ENCODE measurements around the gene NKAIN2. TPM values are rescaled to one million over a fixed set of nuclear protein-coding genes. Genes with fewer than 3 reads are reported as not detected.
"Not testable (repeated sequence)": the region's sequence is repeated elsewhere in the genome, so short reads cannot be mapped to it uniquely, and the experiment has no call there.

NKAIN2 gene
- total RNA-seq, 1 experiment from 2014 or later = not detected

DNA sequence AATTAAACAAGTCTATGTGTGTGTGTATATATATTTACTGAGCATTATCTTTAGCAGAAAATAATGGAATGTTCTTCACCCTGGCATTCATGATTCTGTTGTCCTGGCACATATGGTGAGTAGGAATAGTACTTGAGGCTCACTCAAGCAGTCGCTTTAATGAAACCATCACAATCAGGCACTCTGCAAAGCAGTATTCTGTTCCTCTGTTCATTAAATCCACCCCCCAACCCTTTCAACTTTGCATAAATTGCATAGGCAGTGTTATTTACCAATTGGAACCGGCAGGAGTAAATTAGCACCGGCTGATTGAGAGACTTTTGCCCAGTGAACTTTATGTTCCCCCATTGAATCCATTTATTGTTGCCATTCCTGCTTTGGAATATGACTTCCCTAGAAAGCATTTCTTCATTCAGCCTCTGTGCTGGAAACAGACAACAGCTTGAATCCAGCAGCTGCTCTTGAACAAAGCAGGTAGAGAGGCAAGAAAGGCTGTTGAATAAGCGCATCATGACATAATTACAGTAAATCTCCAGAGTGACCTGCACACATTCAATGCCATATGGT lies 890.6 kb downstream of the NKAIN2 start:
- Mint-ChIP-seq H3K9me3 (ENCODE audit: low read depth, unreplicated experiment) (no peaks in the 10 kb centered on the region), H3K4me1 (ENCODE audit: low read depth, unreplicated experiment) (no peaks in the 10 kb centered on the region), H3K36me3 (ENCODE audit: insufficient read depth, unreplicated experiment) (no peaks in the 10 kb centered on the region), H3K4me3 (ENCODE audit: low read depth, unreplicated experiment) (no peak overlapping the region), H3K27me3 (ENCODE audit: unreplicated experiment) (no peaks in the 10 kb centered on the region), H3K27ac (ENCODE audit: unreplicated experiment) (no peak overlapping the region)
- intact Hi-C loops (cut with micrococcal nuclease; ENCODE audit: unreplicated experiment) = no loop called here
- TF ChIP-seq, protein P1, sequence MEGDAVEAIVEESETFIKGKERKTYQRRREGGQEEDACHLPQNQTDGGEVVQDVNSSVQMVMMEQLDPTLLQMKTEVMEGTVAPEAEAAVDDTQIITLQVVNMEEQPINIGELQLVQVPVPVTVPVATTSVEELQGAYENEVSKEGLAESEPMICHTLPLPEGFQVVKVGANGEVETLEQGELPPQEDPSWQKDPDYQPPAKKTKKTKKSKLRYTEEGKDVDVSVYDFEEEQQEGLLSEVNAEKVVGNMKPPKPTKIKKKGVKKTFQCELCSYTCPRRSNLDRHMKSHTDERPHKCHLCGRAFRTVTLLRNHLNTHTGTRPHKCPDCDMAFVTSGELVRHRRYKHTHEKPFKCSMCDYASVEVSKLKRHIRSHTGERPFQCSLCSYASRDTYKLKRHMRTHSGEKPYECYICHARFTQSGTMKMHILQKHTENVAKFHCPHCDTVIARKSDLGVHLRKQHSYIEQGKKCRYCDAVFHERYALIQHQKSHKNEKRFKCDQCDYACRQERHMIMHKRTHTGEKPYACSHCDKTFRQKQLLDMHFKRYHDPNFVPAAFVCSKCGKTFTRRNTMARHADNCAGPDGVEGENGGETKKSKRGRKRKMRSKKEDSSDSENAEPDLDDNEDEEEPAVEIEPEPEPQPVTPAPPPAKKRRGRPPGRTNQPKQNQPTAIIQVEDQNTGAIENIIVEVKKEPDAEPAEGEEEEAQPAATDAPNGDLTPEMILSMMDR (IDR thresholded peaks at IDR 0.05; ENCODE audit: unreplicated experiment) = no peak
- BruUV-seq (replicated peaks) = no TSS peak
- no peak for DNase-seq
- CTCF ChIA-PET = no interaction called here

DNA sequence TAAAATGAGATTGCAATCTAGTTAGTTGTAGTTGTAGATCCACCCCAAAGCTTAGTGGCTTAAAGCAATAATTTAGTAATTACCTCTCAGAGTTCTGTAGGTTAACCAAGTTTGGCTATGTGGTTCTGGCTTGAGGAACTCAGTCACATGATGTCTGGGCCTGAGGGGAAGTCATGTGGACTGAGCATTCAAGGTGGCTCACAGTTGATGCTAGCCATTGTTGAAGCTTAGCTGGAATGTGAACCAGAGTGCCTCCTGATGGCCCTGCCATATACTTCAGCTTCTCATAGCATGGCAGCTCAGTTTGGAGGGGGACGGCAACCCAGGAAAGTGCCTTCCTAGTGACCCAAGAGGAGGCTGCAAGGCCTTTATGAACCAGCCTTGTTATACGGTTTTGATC lies 895.4 kb downstream of the NKAIN2 start:
- no peaks in the 10 kb centered on the region for H3K9me3 Mint-ChIP-seq (ENCODE audit: low read depth, unreplicated experiment)
- H3K27me3 Mint-ChIP-seq (ENCODE audit: unreplicated experiment) = no peaks in the 10 kb centered on the region
- H3K4me1 Mint-ChIP-seq (ENCODE audit: low read depth, unreplicated experiment) = no peaks in the 10 kb centered on the region
- no peak overlapping the region for H3K27ac Mint-ChIP-seq (ENCODE audit: unreplicated experiment)
- TF ChIP-seq, protein P1 (IDR thresholded peaks at IDR 0.05; ENCODE audit: unreplicated experiment) = no peak
- no TSS peak for BruUV-seq (replicated peaks)
- no peak for DNase-seq
- H3K4me3 Mint-ChIP-seq (ENCODE audit: low read depth, unreplicated experiment) = no peak overlapping the region
- CTCF ChIA-PET = no interaction called here
- no peaks in the 10 kb centered on the region for H3K36me3 Mint-ChIP-seq (ENCODE audit: insufficient read depth, unreplicated experiment)
- intact Hi-C loops (cut with micrococcal nuclease; ENCODE audit: unreplicated experiment) = no loop called here

DNA sequence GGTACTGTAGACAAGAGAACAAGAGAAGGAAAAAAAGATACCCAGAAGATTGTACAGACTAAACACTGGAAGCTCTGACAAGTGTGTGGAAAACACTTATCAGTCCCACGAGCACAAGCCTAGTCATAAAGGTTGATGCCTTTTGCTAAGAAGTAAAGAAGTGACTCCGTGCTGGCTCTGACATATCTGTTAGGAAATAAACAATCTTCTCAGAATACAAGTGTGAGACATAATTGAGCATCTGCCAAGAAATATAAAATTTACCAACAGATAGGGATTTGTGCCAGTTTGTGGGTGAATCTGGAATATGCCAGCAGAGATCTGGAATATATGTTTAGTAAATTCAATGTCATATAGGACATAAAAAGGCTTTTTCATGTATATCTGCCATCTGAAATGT lies 899.9 kb downstream of the NKAIN2 start:
- H3K4me1 Mint-ChIP-seq (ENCODE audit: low read depth, unreplicated experiment) = no peaks in the 10 kb centered on the region
- no peak for DNase-seq
- no peak overlapping the region for H3K4me3 Mint-ChIP-seq (ENCODE audit: low read depth, unreplicated experiment)
- TF ChIP-seq, protein P1 (IDR thresholded peaks at IDR 0.05; ENCODE audit: unreplicated experiment) = no peak
- BruUV-seq (replicated peaks) = no TSS peak
- CTCF ChIA-PET = no interaction called here
- H3K27ac Mint-ChIP-seq (ENCODE audit: unreplicated experiment) = no peak overlapping the region
- intact Hi-C loops (cut with micrococcal nuclease; ENCODE audit: unreplicated experiment) = loop anchor here (5.0 kb wide), 1 partner anchor 654 kb away; no protein-coding TSS in a partner anchor
- H3K36me3 Mint-ChIP-seq (ENCODE audit: insufficient read depth, unreplicated experiment) = no peaks in the 10 kb centered on the region
- H3K27me3 Mint-ChIP-seq (ENCODE audit: unreplicated experiment) = no peaks in the 10 kb centered on the region
- H3K9me3 Mint-ChIP-seq (ENCODE audit: low read depth, unreplicated experiment) = no peaks in the 10 kb centered on the region

DNA sequence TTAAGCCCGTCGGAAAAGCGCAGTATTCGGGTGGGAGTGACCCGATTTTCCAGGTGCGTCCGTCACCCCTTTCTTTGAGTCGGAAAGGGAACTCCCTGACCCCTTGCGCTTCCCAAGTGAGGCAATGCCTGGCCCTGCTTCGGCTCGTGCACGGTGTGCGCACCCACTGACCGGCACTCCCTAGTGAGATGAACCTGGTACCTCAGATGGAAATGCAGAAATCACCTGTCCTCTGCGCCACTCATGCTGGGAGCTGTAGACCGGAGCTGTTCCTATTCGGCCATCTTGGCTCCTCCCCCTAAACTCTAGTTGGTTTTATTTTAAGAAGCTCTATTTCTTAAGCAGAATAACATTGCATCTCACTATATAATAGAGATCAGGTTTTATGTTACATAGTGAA lies 908.9 kb downstream of the NKAIN2 start:
- DNase-seq; H3K27me3 Mint-ChIP-seq (ENCODE audit: unreplicated experiment); intact Hi-C loops (cut with micrococcal nuclease; ENCODE audit: unreplicated experiment); H3K9me3 Mint-ChIP-seq (ENCODE audit: low read depth, unreplicated experiment); H3K4me1 Mint-ChIP-seq (ENCODE audit: low read depth, unreplicated experiment); H3K27ac Mint-ChIP-seq (ENCODE audit: unreplicated experiment); H3K36me3 Mint-ChIP-seq (ENCODE audit: insufficient read depth, unreplicated experiment); BruUV-seq (replicated peaks); H3K4me3 Mint-ChIP-seq (ENCODE audit: low read depth, unreplicated experiment); CTCF ChIA-PET: not testable (repeated sequence)

DNA sequence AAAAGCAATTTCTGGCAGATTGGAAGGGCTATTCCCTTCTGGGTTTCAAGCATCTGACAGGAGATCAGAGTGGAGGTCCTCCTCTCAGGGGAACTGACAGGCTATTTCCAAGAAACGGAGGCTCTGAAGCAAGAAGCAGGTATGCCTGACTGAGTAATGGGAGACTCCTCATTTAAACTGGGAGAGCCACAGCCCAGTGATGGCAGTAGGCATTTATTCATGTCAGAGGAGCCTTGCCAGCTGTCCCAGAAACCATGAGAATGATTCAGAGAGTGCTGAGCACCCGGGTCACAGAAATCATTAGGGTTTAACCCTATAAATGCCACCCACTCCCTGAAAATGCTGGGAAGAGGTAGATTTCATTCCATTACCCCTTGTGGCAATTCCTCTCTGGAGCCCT lies 911.1 kb downstream of the NKAIN2 start:
- no TSS peak for BruUV-seq (replicated peaks)
- TF ChIP-seq, protein P1 (IDR thresholded peaks at IDR 0.05; ENCODE audit: unreplicated experiment) = no peak
- Mint-ChIP-seq H3K27ac (ENCODE audit: unreplicated experiment) (no peak overlapping the region), H3K36me3 (ENCODE audit: insufficient read depth, unreplicated experiment) (no peaks in the 10 kb centered on the region), H3K9me3 (ENCODE audit: low read depth, unreplicated experiment) (no peaks in the 10 kb centered on the region), H3K27me3 (ENCODE audit: unreplicated experiment) (no peaks in the 10 kb centered on the region), H3K4me1 (ENCODE audit: low read depth, unreplicated experiment) (no peaks in the 10 kb centered on the region), H3K4me3 (ENCODE audit: low read depth, unreplicated experiment) (no peak overlapping the region)
- DNase-seq = no peak
- CTCF ChIA-PET = no interaction called here
- intact Hi-C loops (cut with micrococcal nuclease; ENCODE audit: unreplicated experiment) = no loop called here

Data from Calu3 (cell line).